Mesendoderm (in vitro differentiated cells): ENCODE data around the gene RAD18.
A peak's percentile ranks its signal among the peaks of the same experiment; 100 is the strongest.

Experiments
- DNase-seq: peaks from one replicate; pipeline ENCODE4 v3.0.0; 2013
- H2AK5ac ChIP-seq: 2 replicates; pipeline ENCODE4 v1.6.1; 2013; ENCODE audit warnings: low read length, inconsistent platforms
- H2BK120ac ChIP-seq: 2 replicates; pipeline ENCODE4 v1.6.1; 2013; ENCODE audit warnings: low read depth, mild to moderate bottlenecking, low read length, moderate library complexity, mixed read lengths
- H2BK15ac ChIP-seq: replicated peaks from 2 replicates; pipeline ENCODE4 v1.6.1; 2013; ENCODE audit warnings: low read depth, mild to moderate bottlenecking, moderate library complexity
- H2BK5ac ChIP-seq: 2 replicates; pipeline ENCODE4 v1.6.1; 2013; ENCODE audit warnings: low read length, inconsistent platforms
- H3K18ac ChIP-seq: 2 replicates; pipeline ENCODE4 v1.6.1; 2013; ENCODE audit warnings: mild to moderate bottlenecking, low read length, mixed read lengths
- H3K23ac ChIP-seq: one replicate; pipeline ENCODE4 v1.6.1; 2013; ENCODE audit warnings: low read length
- H3K27ac ChIP-seq: 2 replicates; pipeline ENCODE4 v1.5.1; 2013; ENCODE audit warnings: low read depth, mild to moderate bottlenecking, inconsistent platforms, low read length, moderate library complexity
- H3K27me3 ChIP-seq: 2 replicates; pipeline ENCODE4 v1.6.1; 2013; ENCODE audit warnings: low read length, control low read depth, mild to moderate bottlenecking, inconsistent platforms; ENCODE audit not compliant: insufficient read depth, poor library complexity
- H3K36me3 ChIP-seq: 2 replicates; pipeline ENCODE4 v1.6.1; 2013; ENCODE audit warnings: low read length, inconsistent platforms; ENCODE audit not compliant: control insufficient read depth, insufficient read depth
- H3K4ac ChIP-seq: one replicate; pipeline ENCODE4 v1.6.1; 2013; ENCODE audit warnings: low read depth, mild to moderate bottlenecking, low read length, moderate library complexity
- H3K4me1 ChIP-seq: 2 replicates; pipeline ENCODE4 v1.6.1; 2013; ENCODE audit warnings: low read depth, low read length, inconsistent platforms; ENCODE audit not compliant: control insufficient read depth
- H3K4me2 ChIP-seq: 2 replicates; pipeline ENCODE4 v1.6.1; 2013; ENCODE audit warnings: low read length
- H3K4me3 ChIP-seq: 2 replicates; pipeline ENCODE4 v1.5.1; 2013; ENCODE audit warnings: mild to moderate bottlenecking, low read length
- H3K56ac ChIP-seq: one replicate; pipeline ENCODE4 v1.6.1; 2013; ENCODE audit warnings: low read length
- H3K79me1 ChIP-seq: 2 replicates; pipeline ENCODE4 v1.6.1; 2013; ENCODE audit warnings: low read length, inconsistent platforms
- H3K79me2 ChIP-seq: 2 replicates; pipeline ENCODE4 v1.6.1; 2013; ENCODE audit warnings: mild to moderate bottlenecking, low read length; ENCODE audit not compliant: control insufficient read depth, insufficient read depth
- H3K9ac ChIP-seq: 2 replicates; pipeline ENCODE4 v1.6.1; 2013; ENCODE audit warnings: low read length, inconsistent platforms
- H4K5ac ChIP-seq: one replicate; pipeline ENCODE4 v1.6.1; 2013; ENCODE audit warnings: low read length
- H4K8ac ChIP-seq: one replicate; pipeline ENCODE4 v1.6.1; 2013; ENCODE audit warnings: low read depth, mild to moderate bottlenecking, control low read depth, low read length, moderate library complexity
- WGBS: extraction: QIAGEN DNeasy Blood & Tissue Kit; methylation state at CpG from one replicate; pipeline ENCODE4 v1.1.7; 2013; ENCODE audit warnings: low lambda C conversion rate, missing lambda C conversion rate; ENCODE audit not compliant: insufficient coverage; ENCODE audit errors: extremely low coverage; 5-methylcytosine and 5-hydroxymethylcytosine counted together

The RAD18 gene

GRCh38 chr3:8975081-8976020 is 12.1 kb upstream of the RAD18 start:
- Histone ChIP-seq H2BK120ac (no peak overlapping the region), H3K79me2 (no peaks in the 10 kb centered on the region), H3K79me1 (no peaks in the 10 kb centered on the region), H3K18ac (no peak overlapping the region), H3K4me2 (no peak overlapping the region), H3K56ac (no peak overlapping the region), H4K8ac (no peak overlapping the region), H3K4me1 (no peaks in the 10 kb centered on the region), H3K27ac (no peak overlapping the region), H3K4ac (no peak overlapping the region), H3K4me3 (no peak overlapping the region), H3K23ac (no peak overlapping the region), H4K5ac (no peak overlapping the region), H3K9ac (no peak overlapping the region), H3K27me3 (no peaks in the 10 kb centered on the region), H2BK15ac (no peak overlapping the region), H3K36me3 (no peaks in the 10 kb centered on the region), H2BK5ac (no peak overlapping the region), H2AK5ac (no peak overlapping the region)
- no CpG with 5 or more reads among the region's 11 CpGs for WGBS
- no peak for DNase-seq

- Histone ChIP-seq H2AK5ac (no peak overlapping the region), H2BK5ac (no peak overlapping the region), H3K36me3 (no peaks in the 10 kb centered on the region), H3K27ac (no peak overlapping the region), H3K79me2 (no peaks in the 10 kb centered on the region), H3K79me1 (no peaks in the 10 kb centered on the region), H3K9ac (no peak overlapping the region), H3K4me1 (no peaks in the 10 kb centered on the region), H3K4me2 (no peak overlapping the region), H3K56ac (no peak overlapping the region), H3K18ac (no peak overlapping the region), H3K4me3 (no peak overlapping the region), H3K23ac (no peak overlapping the region), H4K5ac (no peak overlapping the region), H3K4ac (no peak overlapping the region), H2BK120ac (no peak overlapping the region), H4K8ac (no peak overlapping the region), H3K27me3 (no peaks in the 10 kb centered on the region), H2BK15ac (no peak overlapping the region)
- no CpG with 5 or more reads among the region's 2 CpGs for WGBS
- DNase-seq = no peak
Measured at GRCh38 chr3:8974458-8974857, 11.2 kb upstream of the RAD18 start.

GRCh38 chr3:8972639-8973038 is 9.4 kb upstream of the RAD18 start:
- Histone ChIP-seq H2BK15ac (no peak overlapping the region), H3K27ac (no peak overlapping the region), H3K18ac (no peak overlapping the region), H4K8ac (no peak overlapping the region), H3K4me2 (no peak overlapping the region), H3K4me1 (no peaks in the 10 kb centered on the region), H3K56ac (no peak overlapping the region), H4K5ac (no peak overlapping the region), H2BK5ac (no peak overlapping the region), H3K36me3 (no peaks in the 10 kb centered on the region), H3K9ac (no peak overlapping the region), H3K27me3 (no peaks in the 10 kb centered on the region), H3K23ac (no peak overlapping the region), H2AK5ac (no peak overlapping the region), H3K79me1 (no peaks in the 10 kb centered on the region), H3K4ac (no peak overlapping the region), H3K79me2 (no peaks in the 10 kb centered on the region), H2BK120ac (no peak overlapping the region), H3K4me3 (no peak overlapping the region)
- WGBS = no CpG with 5 or more reads among the region's 2 CpGs
- DNase-seq = peak; percentile 51

- Histone ChIP-seq H3K23ac (no peak overlapping the region), H2BK5ac (no peak overlapping the region), H3K9ac (no peak overlapping the region), H2BK120ac (no peak overlapping the region), H3K4ac (no peak overlapping the region), H4K5ac (no peak overlapping the region), H3K27ac (no peak overlapping the region), H3K56ac (no peak overlapping the region), H2BK15ac (no peak overlapping the region), H3K4me3 (no peak overlapping the region), H3K4me2 (no peak overlapping the region), H4K8ac (no peak overlapping the region), H3K79me2 (no peaks in the 10 kb centered on the region), H2AK5ac (no peak overlapping the region), H3K36me3 (no peaks in the 10 kb centered on the region), H3K27me3 (no peaks in the 10 kb centered on the region), H3K18ac (no peak overlapping the region), H3K4me1 (no peaks in the 10 kb centered on the region), H3K79me1 (no peaks in the 10 kb centered on the region)
- no CpG with 5 or more reads among the region's 7 CpGs for WGBS
- peak; percentile 62 for DNase-seq
Measured at GRCh38 chr3:8970971-8971589, 7.8 kb upstream of the RAD18 start.

- Histone ChIP-seq H3K56ac (no peak overlapping the region), H3K27me3 (no peaks in the 10 kb centered on the region), H2BK15ac (no peak overlapping the region), H3K9ac (no peak overlapping the region), H3K79me2 (no peaks in the 10 kb centered on the region), H3K4me1 (peaks cover 2% of the 10 kb centered on the region), H3K23ac (no peak overlapping the region), H3K18ac (no peak overlapping the region), H4K8ac (no peak overlapping the region), H3K4me2 (no peak overlapping the region), H4K5ac (no peak overlapping the region), H3K4ac (no peak overlapping the region), H2AK5ac (no peak overlapping the region), H2BK120ac (no peak overlapping the region), H3K36me3 (no peaks in the 10 kb centered on the region), H3K4me3 (no peak overlapping the region), H3K79me1 (no peaks in the 10 kb centered on the region), H2BK5ac (no peak overlapping the region), H3K27ac (no peak overlapping the region)
- no peak for DNase-seq
- no CpG with 5 or more reads among the region's 4 CpGs for WGBS
Measured at GRCh38 chr3:8969241-8969640, 6.0 kb upstream of the RAD18 start.
